NAMALWA (cell line): Measurements from ENCODE around the gene PRRC2C.
"Not testable (repeated sequence)": the region's sequence is repeated elsewhere in the genome, so short reads cannot be mapped to it uniquely, and the experiment has no call there.

Source experiments
- DNase-seq: peaks from one replicate; pipeline ENCODE4 v3.0.0-alpha.2; 2015; ENCODE audit warnings: low spot score

PRRC2C gene

DNA sequence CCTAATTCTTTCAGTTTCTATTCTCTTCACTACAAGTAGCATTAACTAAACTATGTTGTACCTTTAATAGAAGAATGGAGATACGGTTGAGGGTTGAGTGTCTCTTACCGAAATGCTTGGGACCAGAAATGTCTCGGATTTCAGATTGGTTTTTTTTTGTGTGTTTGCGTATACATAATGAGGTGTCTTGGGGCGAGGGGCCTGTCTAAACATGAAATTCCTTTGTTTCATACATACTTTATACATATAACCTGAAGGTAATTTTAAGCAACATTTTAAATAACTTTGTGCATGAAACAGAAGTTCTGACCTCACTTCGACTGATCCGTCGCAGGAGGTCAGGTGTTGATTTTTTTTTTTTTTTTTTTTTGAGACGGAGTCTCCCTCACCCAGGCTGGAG lies 100.4 kb downstream of the PRRC2C start:
- no peak for DNase-seq

- no peak for DNase-seq
Observed at GRCh38 chr1:171588230-171588629, 102.9 kb downstream of the PRRC2C start.

DNA sequence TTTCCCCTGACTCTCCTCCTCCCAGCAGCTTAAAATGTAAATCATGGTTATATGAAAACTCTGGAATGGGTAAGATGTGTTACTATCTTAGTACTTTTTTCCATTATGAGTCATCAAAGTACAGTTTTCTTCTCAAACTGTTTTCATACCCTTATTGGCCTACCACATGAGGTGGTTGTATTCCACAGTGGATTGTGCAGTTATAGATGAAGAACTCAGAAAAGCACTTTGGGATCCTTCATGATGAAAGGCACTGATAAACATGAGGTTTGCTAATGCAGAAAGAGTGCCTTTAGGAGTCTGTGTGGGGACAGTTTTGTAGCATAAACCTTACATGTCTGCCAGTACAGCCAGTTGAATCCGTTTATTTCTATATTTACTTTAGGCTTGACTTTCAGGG lies 104.7 kb downstream of the PRRC2C start:
- DNase-seq: no peak

- DNase-seq: no peak
Observed at GRCh38 chr1:171595324-171595723, 110.0 kb downstream of the PRRC2C start.

DNA sequence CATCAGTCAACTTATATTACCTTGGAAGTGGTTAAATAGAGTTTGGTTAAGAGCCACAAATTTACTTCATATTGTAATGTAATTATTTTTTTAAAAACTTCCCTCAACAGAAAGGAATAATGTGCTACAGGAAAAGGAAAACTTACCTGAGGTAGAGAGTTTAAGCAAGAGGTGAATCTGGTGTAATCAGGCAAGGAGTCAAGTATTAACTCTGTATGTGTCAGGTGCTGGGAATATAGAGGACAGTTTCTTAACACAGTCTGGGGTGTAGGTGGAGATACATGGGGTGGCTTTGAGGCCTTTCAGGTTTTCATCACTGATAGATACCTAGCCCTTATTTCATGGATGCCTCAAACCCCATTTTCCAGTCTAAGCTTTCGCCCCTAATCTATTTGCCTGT lies 110.8 kb downstream of the PRRC2C start:
- DNase-seq: no peak

DNA sequence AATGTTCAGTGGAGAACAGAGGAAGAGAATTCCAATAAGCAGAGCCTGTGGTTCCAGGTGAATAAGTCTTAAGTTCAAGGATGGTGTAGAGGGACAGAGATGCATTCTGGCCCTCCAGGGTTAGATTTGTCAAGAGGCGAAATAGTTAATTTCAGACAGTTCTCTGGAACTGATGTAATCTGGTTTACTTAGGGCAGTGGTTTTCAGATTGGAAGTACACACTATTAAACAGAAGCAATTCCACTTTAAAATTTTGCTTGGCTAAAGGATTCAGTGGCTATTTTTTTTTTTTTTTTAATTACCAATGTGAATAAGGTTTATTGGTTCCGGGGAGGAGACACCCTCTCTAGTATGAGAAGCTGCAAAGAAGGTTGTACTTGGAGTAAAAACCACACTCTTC lies 111.4 kb downstream of the PRRC2C start:
- DNase-seq: no peak

GRCh38 chr1:171597203-171597602 lies 111.9 kb downstream of the PRRC2C start:
- DNase-seq: no peak

- DNase-seq: not testable (repeated sequence)
Observed at GRCh38 chr1:171600310-171600709, 115.0 kb downstream of the PRRC2C start.

DNA sequence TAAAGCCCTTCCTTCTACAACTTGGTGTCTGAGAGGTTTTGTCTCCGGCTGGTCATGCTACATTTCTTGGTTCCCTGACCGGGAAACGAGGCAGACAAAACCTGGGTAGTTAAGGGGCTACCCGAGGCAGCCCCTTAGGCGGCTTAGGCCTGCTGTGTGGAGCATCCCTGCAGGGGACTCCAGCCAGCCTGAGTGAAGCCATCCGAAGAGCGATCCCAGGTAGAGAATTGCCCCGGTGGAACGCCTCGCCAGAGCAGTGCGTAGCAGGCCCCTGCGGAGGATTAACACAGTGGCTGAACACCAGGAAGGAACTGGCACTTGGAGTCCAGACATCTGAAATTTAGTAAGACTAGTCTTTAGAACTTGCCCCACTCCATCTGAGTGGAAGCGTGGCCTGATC lies 115.5 kb downstream of the PRRC2C start:
- DNase-seq: no peak

GRCh38 chr1:171603042-171603441 lies 117.7 kb downstream of the PRRC2C start:
- DNase-seq: not testable (repeated sequence)

DNA sequence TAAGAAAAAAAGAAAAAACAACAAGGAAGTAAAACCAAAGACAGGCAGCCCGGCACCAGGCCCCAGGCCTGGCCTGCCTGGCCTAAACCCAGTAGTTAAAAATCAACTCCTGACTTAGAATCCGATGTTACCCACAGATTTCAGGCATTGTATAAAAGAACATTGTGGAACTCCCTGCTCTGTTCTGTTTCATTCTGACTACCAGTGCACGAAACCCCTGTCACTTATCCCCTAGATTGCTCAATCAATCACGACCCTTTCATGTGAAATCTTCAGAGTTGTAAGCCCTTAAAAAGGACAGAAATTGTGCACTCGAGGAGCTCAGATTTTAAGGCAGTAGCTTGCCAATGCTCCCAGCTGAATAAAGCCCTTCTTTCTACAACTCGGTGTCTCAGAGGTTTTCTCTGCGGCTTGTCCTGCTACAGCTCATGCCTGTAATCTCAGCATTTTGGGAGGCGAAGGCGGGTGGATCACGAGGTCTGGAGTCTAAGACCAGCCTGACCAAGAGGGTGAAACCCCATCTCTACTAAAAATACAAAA lies 121.1 kb downstream of the PRRC2C start:
- no peak for DNase-seq

- no peak for DNase-seq
Observed at GRCh38 chr1:171610385-171610784, 125.1 kb downstream of the PRRC2C start.

- DNase-seq: no peak
Observed at GRCh38 chr1:171611306-171611705, 126.0 kb downstream of the PRRC2C start.

GRCh38 chr1:171613282-171613681 lies 128.0 kb downstream of the PRRC2C start:
- DNase-seq: no peak

- not testable (repeated sequence) for DNase-seq
Observed at GRCh38 chr1:171615122-171615906, 130.0 kb downstream of the PRRC2C start.

GRCh38 chr1:171616586-171616985 lies 131.3 kb downstream of the PRRC2C start:
- DNase-seq: no peak

DNA sequence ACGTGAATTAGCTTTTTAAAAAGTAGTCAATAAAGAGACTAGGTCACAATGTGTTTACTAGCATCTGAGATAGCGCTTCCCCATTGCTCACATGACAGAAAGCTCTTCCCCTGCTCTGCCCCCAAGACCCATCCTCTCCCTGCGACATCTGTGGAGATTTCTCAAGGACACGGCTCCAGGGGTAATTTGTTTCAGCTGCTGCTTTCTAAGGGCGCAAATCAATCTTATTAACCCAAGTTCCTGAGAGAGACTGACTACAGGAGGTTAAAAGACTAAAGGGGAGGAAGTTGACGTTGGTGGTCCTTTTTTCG lies 136.8 kb downstream of the PRRC2C start, which contains the start of gene MYOCOS:
Gene MYOCOS (plus strand): TSS at position 92 of the 311 bp plus-strand sequence. CDS start 1,641 bp downstream, outside the sequence.
- DNase-seq: no peak

DNA sequence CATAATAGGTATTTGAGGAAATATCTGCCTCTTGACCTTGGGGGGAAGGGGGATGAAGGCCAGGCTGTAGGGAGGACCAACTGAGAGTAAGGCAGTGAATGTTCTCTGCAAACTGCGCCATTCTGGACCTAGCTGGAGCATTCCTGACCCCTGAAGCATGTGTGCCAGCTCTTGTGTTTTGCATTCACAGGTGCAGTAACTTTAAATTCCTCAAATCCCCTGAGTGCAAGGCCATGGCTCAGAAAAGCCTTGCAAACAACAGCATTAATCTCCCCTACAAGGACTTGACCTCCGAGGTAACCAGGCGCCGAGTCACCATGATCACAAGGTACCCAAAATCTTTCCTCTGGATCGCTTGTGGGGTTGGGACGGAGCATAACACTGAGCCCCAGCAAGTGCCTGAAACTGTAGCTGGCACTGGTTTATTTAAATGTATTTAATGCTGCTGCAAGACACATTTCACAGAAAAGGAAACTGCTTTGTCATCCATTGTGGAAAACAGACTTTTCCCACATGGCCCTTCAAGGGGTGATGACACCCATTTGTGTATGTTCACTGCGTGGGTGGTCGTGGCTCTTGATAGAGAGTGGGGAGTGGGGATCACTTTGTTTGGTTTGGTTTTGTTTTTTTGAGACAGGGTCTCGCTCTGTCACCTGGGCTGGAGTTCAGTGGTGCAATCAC lies 138.5 kb downstream of the PRRC2C start:
- no peak for DNase-seq

- no peak for DNase-seq
Observed at GRCh38 chr1:171625225-171625624, 139.9 kb downstream of the PRRC2C start.

DNA sequence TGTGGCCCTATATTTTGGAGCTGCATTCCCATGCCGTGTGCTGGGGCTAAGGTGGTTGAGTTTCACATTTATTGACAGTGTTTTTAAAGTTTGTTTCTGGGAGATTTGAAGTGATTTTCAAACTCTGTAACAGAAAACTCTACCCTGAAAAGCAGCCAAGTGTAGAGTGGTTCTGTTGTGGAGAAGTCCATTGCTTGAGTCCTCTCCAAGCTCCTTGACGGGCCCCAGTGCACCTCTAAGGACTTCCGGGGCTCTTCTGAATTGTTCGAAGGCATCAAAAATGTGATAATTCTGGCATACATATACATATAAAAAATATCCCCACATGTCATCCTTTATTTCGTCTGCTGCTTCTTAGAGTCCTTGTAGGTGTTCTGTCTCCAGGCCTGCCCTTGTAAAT lies 141.7 kb downstream of the PRRC2C start:
- no peak for DNase-seq

- no peak for DNase-seq
Observed at GRCh38 chr1:171628225-171628624, 142.9 kb downstream of the PRRC2C start.

- DNase-seq: no peak
Observed at GRCh38 chr1:171635661-171636060, 150.3 kb downstream of the PRRC2C start.

GRCh38 chr1:171636141-171636540 lies 150.8 kb downstream of the PRRC2C start:
- DNase-seq: no peak
